Activated naive CD8-positive, alpha-beta T cell treated with anti-CD3 and anti-CD28 coated beads for 36 hours (primary cell): ENCODE results near the gene PHACTR3. TPM values are rescaled to one million over a fixed set of nuclear protein-coding genes. Genes with fewer than 3 reads are reported as not detected.
A peak's percentile ranks its signal among the peaks of the same experiment; 100 is the strongest.

Experiments used
- DNase-seq: peaks from one replicate; pipeline ENCODE4 v3.0.0; 2021
- H3K27ac Mint-ChIP-seq: one replicate; pipeline ENCODE4 v1.8.0; 2022; ENCODE audit warnings: mild to moderate bottlenecking, moderate library complexity, mixed read lengths
- H3K27me3 Mint-ChIP-seq: one replicate; pipeline ENCODE4 v1.8.0; 2022; ENCODE audit warnings: mild to moderate bottlenecking, mixed read lengths
- H3K36me3 Mint-ChIP-seq: one replicate; pipeline ENCODE4 v1.8.0; 2021; ENCODE audit warnings: mild to moderate bottlenecking, mixed read lengths
- H3K4me1 Mint-ChIP-seq: one replicate; pipeline ENCODE4 v1.8.0; 2021; ENCODE audit warnings: mixed read lengths
- H3K4me3 Mint-ChIP-seq: one replicate; pipeline ENCODE4 v1.8.0; 2022; ENCODE audit warnings: mild to moderate bottlenecking, moderate library complexity, mixed read lengths
- H3K9me3 Mint-ChIP-seq: one replicate; pipeline ENCODE4 v1.8.0; 2022; ENCODE audit warnings: mixed read lengths
- total RNA-seq, 2 experiments: library from RNA; stranded (reverse); gene quantifications; one replicate each; pipeline ENCODE4 v1.2.3, GENCODE V29; 2021

PHACTR3 gene
- total RNA-seq, 2 experiments from 2014 or later, result not detected

DNA sequence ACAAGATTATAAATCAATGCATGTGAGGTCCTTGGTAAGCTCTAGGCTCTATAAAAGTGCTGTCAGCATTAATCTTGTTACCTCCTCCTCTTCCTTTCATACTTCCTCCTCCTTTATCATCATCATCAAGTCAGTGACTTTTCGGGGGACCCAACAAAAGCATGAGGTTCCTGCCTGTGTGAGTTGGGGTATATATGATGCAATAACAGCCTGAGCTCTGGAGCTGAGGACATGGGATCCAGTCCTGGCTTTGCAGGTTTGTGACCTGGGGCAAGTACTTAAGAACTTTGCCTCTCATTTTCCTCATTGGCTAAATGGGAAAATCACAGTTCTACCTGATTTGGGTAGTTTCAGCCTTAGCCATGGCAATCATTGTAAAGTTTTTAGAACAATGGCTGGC is 7.1 kb upstream of the PHACTR3 start:
- no peaks in the 10 kb centered on the region for H3K9me3 Mint-ChIP-seq
- H3K4me1 Mint-ChIP-seq, result no peaks in the 10 kb centered on the region
- peaks cover 44% of the 10 kb centered on the region for H3K27me3 Mint-ChIP-seq
- no peak overlapping the region for H3K4me3 Mint-ChIP-seq
- no peak overlapping the region for H3K27ac Mint-ChIP-seq
- no peaks in the 10 kb centered on the region for H3K36me3 Mint-ChIP-seq
- DNase-seq, result no peak

DNA sequence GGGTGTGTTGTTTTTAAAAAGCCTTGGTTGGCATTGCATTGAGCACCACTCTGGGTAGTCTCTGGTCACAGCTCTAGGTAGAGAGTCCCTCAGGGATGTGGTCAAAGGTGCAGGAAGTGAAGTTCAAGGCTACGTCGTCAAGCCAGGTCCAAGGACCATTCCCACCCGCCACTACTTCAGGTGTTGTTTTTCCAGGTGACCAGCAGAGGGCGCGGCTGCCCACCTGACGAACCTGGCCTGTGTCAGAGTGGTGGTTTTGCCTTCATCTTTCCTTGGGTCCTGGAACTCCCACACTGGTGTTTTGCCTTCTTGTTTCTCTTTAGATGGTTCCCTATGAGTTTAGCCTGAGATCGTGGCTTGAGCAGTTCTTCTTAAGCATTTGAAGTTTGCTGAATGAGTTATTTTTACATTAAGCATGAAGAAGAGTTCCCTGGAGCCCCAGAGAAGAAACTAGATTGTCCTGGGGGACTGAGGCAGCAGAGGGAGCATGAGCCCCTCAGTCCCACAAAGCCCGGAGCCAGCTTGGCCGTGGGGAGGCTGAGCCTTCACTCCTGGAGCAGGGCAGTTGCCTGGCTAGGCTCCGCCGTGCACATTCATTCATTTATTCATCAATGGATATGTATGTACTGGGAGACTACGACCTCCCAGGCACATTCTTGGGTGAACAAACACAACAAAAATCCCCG is 5.6 kb upstream of the PHACTR3 start:
- Mint-ChIP-seq H3K36me3 (no peaks in the 10 kb centered on the region), H3K27ac (no peak overlapping the region), H3K4me3 (no peak overlapping the region), H3K27me3 (peaks cover 55% of the 10 kb centered on the region), H3K9me3 (no peaks in the 10 kb centered on the region), H3K4me1 (no peaks in the 10 kb centered on the region)
- DNase-seq, result peak; percentile 23

- H3K9me3 Mint-ChIP-seq, result no peaks in the 10 kb centered on the region
- H3K27ac Mint-ChIP-seq, result no peak overlapping the region
- DNase-seq, result no peak
- no peaks in the 10 kb centered on the region for H3K36me3 Mint-ChIP-seq
- H3K4me1 Mint-ChIP-seq, result no peaks in the 10 kb centered on the region
- H3K4me3 Mint-ChIP-seq, result no peak overlapping the region
- H3K27me3 Mint-ChIP-seq, result peaks cover 55% of the 10 kb centered on the region
Measured at GRCh38 chr20:59599941-59600340, 4.4 kb upstream of the PHACTR3 start.

DNA sequence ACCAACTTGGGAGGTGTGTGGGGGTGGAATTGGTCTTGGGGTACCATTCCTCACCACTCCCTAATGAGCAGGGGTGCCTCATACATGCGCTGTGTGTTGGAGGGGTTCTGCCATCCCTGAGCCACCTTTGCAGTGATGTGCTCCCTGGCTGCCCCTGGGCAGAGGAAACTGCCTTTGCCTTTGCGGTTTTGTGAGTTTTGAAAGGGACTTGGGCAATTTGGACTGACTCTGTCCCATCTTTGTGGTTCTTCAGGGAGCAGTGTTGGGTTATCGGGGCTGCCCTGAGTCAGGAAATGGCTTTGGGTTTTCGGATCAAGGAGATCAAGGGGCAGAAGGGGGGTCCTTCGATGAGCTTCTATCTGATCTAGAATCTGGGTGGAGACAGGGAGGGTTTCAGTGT is 3.9 kb upstream of the PHACTR3 start:
- Mint-ChIP-seq H3K9me3 (no peaks in the 10 kb centered on the region), H3K4me1 (no peaks in the 10 kb centered on the region), H3K27me3 (peaks cover 56% of the 10 kb centered on the region), H3K36me3 (no peaks in the 10 kb centered on the region), H3K4me3 (no peak overlapping the region), H3K27ac (no peak overlapping the region)
- no peak for DNase-seq

DNA sequence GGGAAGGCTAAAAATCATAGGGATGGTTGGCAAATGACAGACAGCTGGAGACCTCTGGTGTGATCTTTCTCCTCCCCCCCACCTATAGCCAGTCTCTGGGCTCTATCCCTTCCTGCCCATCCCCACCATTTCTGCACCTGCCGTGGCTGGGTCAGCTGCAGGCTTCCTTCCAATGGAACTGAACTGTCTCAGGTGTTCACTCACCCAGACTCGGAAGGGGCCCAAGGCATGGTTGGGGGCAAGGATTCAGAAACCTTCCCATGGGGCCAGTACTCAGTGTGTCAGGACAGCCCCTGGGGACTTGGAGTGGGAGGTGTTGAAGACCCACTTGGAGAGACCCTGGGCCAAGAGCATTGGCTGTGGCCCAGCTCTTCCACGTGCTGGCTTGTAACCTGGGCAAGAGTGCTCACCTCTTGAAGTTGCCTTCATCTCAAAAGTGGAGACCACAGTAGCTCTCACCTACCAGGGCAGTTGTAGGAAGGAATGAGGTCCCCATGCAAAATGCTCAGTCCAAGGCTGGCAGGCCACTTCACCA is 1.7 kb upstream of the PHACTR3 start:
- H3K9me3 Mint-ChIP-seq, result no peaks in the 10 kb centered on the region
- peaks cover 69% of the 10 kb centered on the region for H3K27me3 Mint-ChIP-seq
- no peaks in the 10 kb centered on the region for H3K36me3 Mint-ChIP-seq
- no peak overlapping the region for H3K4me3 Mint-ChIP-seq
- no peak overlapping the region for H3K27ac Mint-ChIP-seq
- H3K4me1 Mint-ChIP-seq, result no peaks in the 10 kb centered on the region
- DNase-seq, result no peak

GRCh38 chr20:59603176-59603575 is 1.2 kb upstream of the PHACTR3 start:
- Mint-ChIP-seq H3K4me1 (no peaks in the 10 kb centered on the region), H3K27me3 (peaks cover 69% of the 10 kb centered on the region), H3K9me3 (no peaks in the 10 kb centered on the region), H3K4me3 (no peak overlapping the region), H3K27ac (no peak overlapping the region), H3K36me3 (no peaks in the 10 kb centered on the region)
- DNase-seq, result no peak

DNA sequence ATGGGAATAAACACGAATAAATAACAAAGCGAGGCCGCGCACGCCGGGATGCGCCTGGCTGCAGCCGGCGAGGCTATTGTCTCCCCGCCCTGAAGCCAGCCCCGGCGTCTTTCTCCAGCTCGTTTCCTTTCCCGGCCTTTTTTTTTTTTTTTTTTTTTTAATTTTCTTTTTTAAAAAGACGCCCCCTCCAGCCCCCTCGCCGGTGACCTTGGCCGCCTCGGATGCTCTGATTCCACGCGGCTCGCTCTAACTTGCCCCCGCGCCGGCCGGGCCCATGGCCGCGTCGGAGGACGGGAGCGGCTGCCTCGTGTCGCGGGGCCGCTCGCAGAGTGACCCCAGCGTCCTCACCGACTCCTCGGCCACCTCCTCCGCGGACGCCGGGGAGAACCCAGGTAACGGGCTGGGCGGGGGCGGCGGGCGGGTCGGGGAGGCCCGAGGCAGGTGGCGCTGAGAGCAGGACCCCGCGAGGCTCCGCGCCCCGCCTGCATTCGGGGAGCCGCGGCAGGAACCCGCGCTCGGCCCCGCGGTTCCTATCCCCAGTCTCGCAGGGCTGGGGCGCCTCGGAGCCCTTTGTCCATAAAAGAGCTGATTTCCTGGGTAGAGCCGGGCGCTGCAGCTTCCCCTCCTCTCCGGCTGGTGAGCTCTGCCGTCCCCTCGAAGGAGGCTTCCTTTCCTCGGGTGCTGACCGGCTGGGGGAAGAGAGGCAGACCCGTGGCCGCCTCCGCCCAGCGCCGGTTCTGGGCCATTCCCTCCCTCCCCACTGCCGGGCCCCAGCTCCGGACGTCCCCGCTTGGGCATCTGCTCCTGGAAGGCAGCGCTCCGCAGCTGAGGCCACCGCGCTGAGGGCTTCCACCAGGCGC is 631 bp downstream of the PHACTR3 start:
- Mint-ChIP-seq H3K4me3 (no peak overlapping the region), H3K4me1 (no peaks in the 10 kb centered on the region), H3K36me3 (no peaks in the 10 kb centered on the region), H3K27me3 (peaks cover 72% of the 10 kb centered on the region), H3K9me3 (no peaks in the 10 kb centered on the region), H3K27ac (no peak overlapping the region)
- DNase-seq, result no peak

DNA sequence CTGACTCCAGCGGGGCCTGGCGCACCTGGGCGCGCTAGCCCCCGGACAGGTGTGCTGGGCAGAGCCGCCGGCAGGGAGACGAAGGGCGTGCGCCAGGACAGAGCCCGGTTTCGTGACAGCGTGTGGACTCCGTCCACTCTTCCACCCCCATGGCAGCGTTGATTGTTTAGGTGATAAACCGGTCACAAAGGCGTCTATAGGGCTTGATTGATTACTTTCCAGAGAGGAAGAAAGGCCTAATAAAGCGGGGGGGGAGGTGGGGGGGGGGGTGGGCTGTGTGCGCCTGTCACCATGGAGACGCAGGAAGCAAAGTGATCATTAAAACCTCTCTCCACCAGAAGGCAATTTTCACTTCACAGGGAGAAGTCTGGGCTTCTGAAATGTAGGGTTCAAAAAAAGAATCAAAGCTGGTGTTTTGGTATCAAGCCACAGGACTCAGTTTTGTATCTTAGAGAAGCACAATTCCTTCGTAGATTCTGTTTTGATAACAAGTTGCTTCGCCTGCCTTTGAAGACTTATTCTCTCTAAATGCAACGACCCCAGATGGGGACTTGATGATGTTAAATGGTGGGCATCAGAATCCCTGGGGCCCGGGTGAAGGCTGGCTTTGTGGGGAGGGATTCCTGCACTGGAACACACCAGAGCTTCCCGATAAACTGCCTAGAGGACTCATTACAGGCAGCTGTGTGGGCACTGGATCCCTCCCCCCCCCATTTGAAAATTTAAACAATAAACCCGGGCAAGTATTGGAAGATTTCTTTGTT is 1.4 kb downstream of the PHACTR3 start:
- DNase-seq, result no peak
- Mint-ChIP-seq H3K36me3 (no peaks in the 10 kb centered on the region), H3K27ac (no peak overlapping the region), H3K4me3 (no peak overlapping the region), H3K27me3 (peaks cover 71% of the 10 kb centered on the region), H3K9me3 (no peaks in the 10 kb centered on the region), H3K4me1 (no peaks in the 10 kb centered on the region)

DNA sequence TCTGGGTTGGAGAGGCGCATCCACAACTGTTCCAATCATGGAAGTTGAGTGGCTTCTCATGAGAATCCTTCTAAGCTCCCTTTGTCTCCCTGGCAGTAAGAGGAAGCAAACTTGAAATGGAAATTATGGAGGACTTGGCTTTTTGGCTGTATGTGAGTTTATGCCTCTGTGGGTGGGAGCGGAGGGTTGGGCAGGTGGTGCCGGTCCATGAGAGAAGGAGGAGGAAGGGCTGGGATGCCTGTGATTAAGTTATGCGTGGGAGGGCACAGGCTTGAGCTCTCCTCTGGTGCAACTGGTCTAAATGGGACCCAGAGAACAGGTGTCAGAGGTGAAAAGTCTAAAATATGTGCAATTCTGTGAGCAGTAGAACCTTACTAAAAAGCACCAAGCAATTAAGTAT is 2.2 kb downstream of the PHACTR3 start:
- H3K27me3 Mint-ChIP-seq, result peaks cover 69% of the 10 kb centered on the region
- H3K4me3 Mint-ChIP-seq, result no peak overlapping the region
- DNase-seq, result no peak
- H3K9me3 Mint-ChIP-seq, result no peaks in the 10 kb centered on the region
- no peaks in the 10 kb centered on the region for H3K36me3 Mint-ChIP-seq
- H3K27ac Mint-ChIP-seq, result no peak overlapping the region
- no peaks in the 10 kb centered on the region for H3K4me1 Mint-ChIP-seq

GRCh38 chr20:59608396-59608795 is 4.1 kb downstream of the PHACTR3 start:
- no peaks in the 10 kb centered on the region for H3K4me1 Mint-ChIP-seq
- H3K27ac Mint-ChIP-seq, result no peak overlapping the region
- no peaks in the 10 kb centered on the region for H3K36me3 Mint-ChIP-seq
- H3K27me3 Mint-ChIP-seq, result peaks cover 56% of the 10 kb centered on the region
- H3K9me3 Mint-ChIP-seq, result no peaks in the 10 kb centered on the region
- no peak overlapping the region for H3K4me3 Mint-ChIP-seq
- DNase-seq, result no peak

GRCh38 chr20:59608871-59609270 is 4.5 kb downstream of the PHACTR3 start:
- Mint-ChIP-seq H3K9me3 (no peaks in the 10 kb centered on the region), H3K36me3 (no peaks in the 10 kb centered on the region), H3K4me1 (no peaks in the 10 kb centered on the region), H3K27me3 (peaks cover 51% of the 10 kb centered on the region), H3K4me3 (no peak overlapping the region), H3K27ac (no peak overlapping the region)
- no peak for DNase-seq

DNA sequence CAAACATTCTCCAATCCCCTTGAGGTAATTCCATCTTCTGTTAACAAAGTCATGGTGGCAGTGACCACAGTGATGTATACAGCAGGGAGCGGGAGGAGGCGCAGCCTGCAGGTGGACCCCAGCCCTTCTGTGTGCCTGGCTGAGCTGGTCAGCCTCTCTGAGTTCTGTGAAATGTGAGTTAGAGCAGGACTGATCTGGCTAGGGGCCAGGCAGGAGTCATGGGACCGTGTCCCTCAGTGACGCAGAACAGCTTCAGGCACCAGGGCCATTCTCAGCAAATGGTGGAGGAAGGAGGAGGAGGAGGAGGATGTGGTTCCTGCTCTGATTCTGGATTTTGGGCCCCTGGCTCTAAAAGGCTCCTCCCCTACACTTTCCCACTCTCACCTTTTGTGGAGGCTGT is 6.9 kb downstream of the PHACTR3 start:
- DNase-seq, result no peak
- Mint-ChIP-seq H3K4me3 (no peak overlapping the region), H3K27me3 (peaks cover 35% of the 10 kb centered on the region), H3K9me3 (no peaks in the 10 kb centered on the region), H3K4me1 (no peaks in the 10 kb centered on the region), H3K36me3 (no peaks in the 10 kb centered on the region), H3K27ac (no peak overlapping the region)

DNA sequence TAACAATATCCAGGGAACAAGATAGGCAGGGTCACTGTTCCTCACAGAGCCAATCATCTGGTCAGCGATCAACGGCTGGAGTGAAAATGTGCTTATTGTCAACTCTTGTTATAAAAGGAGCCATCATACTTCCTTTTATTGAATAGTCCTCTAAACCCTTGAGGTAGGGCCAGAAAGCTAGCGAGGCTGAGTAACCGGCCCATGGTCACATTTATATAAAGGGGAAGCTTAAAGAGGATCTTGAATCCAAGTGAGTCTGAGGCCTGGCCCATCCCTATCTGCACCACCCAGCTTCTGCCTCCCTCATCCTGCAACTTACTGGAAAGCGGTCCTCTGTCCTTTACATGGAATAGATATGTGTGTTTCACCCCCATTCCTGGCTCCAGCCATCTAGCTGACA is 9.5 kb downstream of the PHACTR3 start:
- no peak overlapping the region for H3K4me3 Mint-ChIP-seq
- H3K9me3 Mint-ChIP-seq, result no peaks in the 10 kb centered on the region
- H3K4me1 Mint-ChIP-seq, result no peaks in the 10 kb centered on the region
- no peak for DNase-seq
- no peaks in the 10 kb centered on the region for H3K36me3 Mint-ChIP-seq
- H3K27ac Mint-ChIP-seq, result no peak overlapping the region
- peaks cover 22% of the 10 kb centered on the region for H3K27me3 Mint-ChIP-seq

GRCh38 chr20:59614714-59615113 is 10.4 kb downstream of the PHACTR3 start:
- Mint-ChIP-seq H3K4me3 (no peak overlapping the region), H3K36me3 (no peaks in the 10 kb centered on the region), H3K27me3 (peaks cover 22% of the 10 kb centered on the region), H3K9me3 (no peaks in the 10 kb centered on the region), H3K4me1 (no peaks in the 10 kb centered on the region), H3K27ac (no peak overlapping the region)
- DNase-seq, result no peak

GRCh38 chr20:59616306-59616705 is 12.0 kb downstream of the PHACTR3 start:
- no peak for DNase-seq
- no peaks in the 10 kb centered on the region for H3K4me1 Mint-ChIP-seq
- H3K9me3 Mint-ChIP-seq, result no peaks in the 10 kb centered on the region
- H3K27ac Mint-ChIP-seq, result no peak overlapping the region
- no peak overlapping the region for H3K4me3 Mint-ChIP-seq
- H3K27me3 Mint-ChIP-seq, result peaks cover 17% of the 10 kb centered on the region
- H3K36me3 Mint-ChIP-seq, result no peaks in the 10 kb centered on the region
